GM12875 (cell line): Measurements from ENCODE around the gene KANSL2.
A peak's percentile ranks its signal among the peaks of the same experiment; 100 is the strongest.
"Not testable (repeated sequence)": the region's sequence is repeated elsewhere in the genome, so short reads cannot be mapped to it uniquely, and the experiment has no call there.

Experiments used
- H3K4me3 ChIP-seq: one replicate; pipeline ENCODE4 v1.5.1; 2011; ENCODE audit warnings: low read depth, low read length, control low read depth
- CTCF ChIP-seq: IDR thresholded peaks from 2 replicates; pipeline ENCODE4 v1.5.1; 2011; ENCODE audit warnings: low read depth, mild to moderate bottlenecking, control low read depth, inconsistent platforms, low read length, moderate library complexity, borderline replicate concordance; ENCODE audit not compliant: insufficient read depth

Gene KANSL2

GRCh38 chr12:48681399-48681709 is 684 bp downstream of the KANSL2 start:
- peak overlapping the region; percentile 97 for H3K4me3 ChIP-seq
- no peak for TF ChIP-seq CTCF

DNA sequence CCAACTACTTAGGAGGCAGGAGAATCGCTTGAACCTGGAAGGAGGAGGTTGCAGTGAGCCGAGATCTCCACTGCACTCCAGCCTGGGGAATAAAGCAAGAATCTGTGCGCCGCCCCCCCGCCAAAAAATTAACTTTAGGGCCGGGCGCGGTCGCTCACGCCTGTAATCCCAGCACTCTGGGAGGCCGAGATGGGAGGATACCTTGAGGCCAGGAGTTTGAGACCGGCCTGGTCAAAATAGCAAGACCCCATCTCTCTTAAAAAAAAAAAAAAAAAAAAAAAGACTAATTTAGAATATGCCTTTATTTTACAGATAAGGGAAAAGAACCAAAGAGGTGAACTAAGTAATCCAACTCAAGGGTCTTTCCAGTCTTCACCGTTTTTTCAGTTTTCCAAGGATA is 1.2 kb downstream of the KANSL2 start:
- H3K4me3 ChIP-seq: peak overlapping the region; percentile 97
- TF ChIP-seq CTCF: no peak

DNA sequence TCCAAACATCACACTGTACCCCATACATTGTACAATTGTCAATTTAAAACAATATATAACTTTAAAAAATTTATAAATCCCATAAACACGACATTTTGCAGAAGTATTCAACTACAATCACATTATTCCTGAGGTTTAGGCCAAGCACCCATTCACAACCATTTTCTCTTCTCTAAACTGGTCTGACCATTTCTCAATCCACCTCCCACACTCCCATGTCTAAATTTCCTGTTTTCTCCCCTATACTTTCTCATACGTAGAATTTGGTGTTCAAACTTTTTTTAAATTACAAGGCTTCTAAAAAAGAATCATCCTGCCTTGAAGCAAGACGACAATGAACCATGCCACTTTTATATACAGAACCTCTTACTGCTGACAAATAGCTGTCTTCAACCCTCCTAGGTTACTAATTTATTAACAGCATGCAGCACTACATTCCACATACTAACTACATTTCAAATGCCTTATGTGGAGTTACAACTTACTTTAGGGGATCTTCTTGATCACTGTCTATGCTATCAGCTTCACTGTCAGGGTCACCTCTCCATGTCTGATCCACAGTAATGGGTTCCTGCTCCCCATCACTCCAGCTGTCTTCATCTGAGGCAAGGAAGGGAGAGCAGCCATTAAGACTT is 3.4 kb downstream of the KANSL2 start:
- no peak for TF ChIP-seq CTCF

DNA sequence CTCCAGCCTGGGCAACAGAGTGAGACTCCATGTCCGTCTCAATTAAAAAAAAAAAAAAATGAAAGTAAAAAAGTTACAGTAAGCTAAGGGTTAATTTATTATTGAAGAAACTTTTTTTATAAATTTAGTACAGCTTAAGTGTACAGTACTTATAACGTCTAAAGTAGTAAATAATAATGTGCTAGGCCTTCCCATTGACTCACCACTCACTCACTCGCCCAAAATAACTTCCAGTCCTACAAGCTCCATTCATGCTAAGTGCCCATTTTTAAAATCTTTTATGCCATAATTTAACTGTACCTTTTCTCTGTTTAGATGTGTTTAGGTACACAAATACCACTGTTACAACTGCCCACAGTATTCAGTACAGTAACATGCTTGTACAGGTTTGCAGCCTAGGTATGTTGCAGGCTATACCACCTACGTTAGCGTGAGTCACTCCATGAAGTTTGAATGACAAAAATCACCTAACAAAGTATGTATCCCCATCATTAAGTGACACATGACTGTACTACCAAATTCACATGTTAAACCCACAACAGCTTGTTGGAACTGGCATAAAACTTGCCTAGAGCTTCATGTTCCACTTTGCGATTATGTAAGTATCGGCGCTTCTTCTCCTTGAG is 10.7 kb downstream of the KANSL2 start:
- no peak for TF ChIP-seq CTCF

More for the DNA sequence above, 3.4 kb downstream of the KANSL2 start:
- no peak overlapping the region for H3K4me3 ChIP-seq

GRCh38 chr12:48668996-48669395 is 13.0 kb downstream of the KANSL2 start:
- no peak overlapping the region for H3K4me3 ChIP-seq
- no peak for TF ChIP-seq CTCF

More for the DNA sequence above, 10.7 kb downstream of the KANSL2 start:
- H3K4me3 ChIP-seq: no peak overlapping the region

DNA sequence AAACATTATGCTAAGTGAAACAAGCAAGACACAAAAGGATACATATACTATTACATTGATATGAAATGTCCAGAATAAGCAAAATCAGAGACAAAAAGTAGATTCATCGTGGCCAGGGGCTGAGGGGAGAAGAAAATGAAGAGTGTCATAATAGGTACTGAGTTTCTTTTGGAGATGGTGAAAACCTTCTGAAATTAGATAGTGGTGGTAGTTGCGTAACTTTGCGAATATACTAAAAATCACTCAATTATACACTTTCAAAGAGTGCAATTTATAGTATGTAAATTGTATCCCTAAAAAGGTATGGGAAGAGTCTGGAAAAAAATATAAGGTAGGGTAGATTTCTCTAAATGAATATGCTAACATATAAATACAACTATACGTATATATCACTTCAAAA is 22.2 kb downstream of the KANSL2 start:
- no peak overlapping the region for H3K4me3 ChIP-seq
- TF ChIP-seq CTCF: no peak

- H3K4me3 ChIP-seq: no peak overlapping the region
- no peak for TF ChIP-seq CTCF
Measured at GRCh38 chr12:48651681-48652080, 30.4 kb downstream of the KANSL2 start.

GRCh38 chr12:48645354-48645753 is 36.7 kb downstream of the KANSL2 start:
- not testable (repeated sequence) for H3K4me3 ChIP-seq
